HepG2 (cell line): ENCODE measurements around the gene XXYLT1. TPM values are rescaled to one million over a fixed set of nuclear protein-coding genes. Genes with fewer than 3 reads are reported as not detected.

Source experiments
- ASH2L ChIP-seq: fragments of 300-600, 200-600 bp; sonication (generic); IDR thresholded peaks from 2 replicates; pipeline ENCODE4 v1.7.0; 2017; ENCODE audit warnings: low read depth, mild to moderate bottlenecking, moderate library complexity, mixed read lengths, low read length; ENCODE audit not compliant: insufficient read length
- CC2D1A ChIP-seq: sonication (generic); formaldehyde crosslinking; IDR thresholded peaks from 2 replicates; pipeline ENCODE4 v1.8.1; 2023; ENCODE audit warnings: mild to moderate bottlenecking, missing genetic modification reagents
- DNMT3B ChIP-seq: conservative IDR thresholded peaks from 2 replicates; pipeline ENCODE4 v1.6.1; 2016; ENCODE audit warnings: missing biosample characterization, control low read depth
- FOXM1 ChIP-seq: sonication (generic); formaldehyde crosslinking; IDR thresholded peaks from 2 replicates; pipeline ENCODE4 v1.5.0; 2020; ENCODE audit warnings: missing genetic modification reagents
- HMG20B ChIP-seq: conservative IDR thresholded peaks from 2 replicates; pipeline ENCODE4 v1.6.1; 2016; ENCODE audit warnings: missing genetic modification reagents, missing compliant biosample characterization
- IRF1 ChIP-seq: sonication (generic); formaldehyde crosslinking; IDR thresholded peaks from 2 replicates; pipeline ENCODE4 v1.4.0; 2020; ENCODE audit warnings: low read depth, mild to moderate bottlenecking, missing genetic modification reagents
- KMT2A ChIP-seq: sonication (generic); formaldehyde crosslinking; IDR thresholded peaks from 2 replicates; pipeline ENCODE4 v1.4.0; 2020; ENCODE audit warnings: missing genetic modification reagents
- LBX2 ChIP-seq: sonication (generic); formaldehyde crosslinking; IDR thresholded peaks from 2 replicates; pipeline ENCODE4 v1.5.0; 2020; ENCODE audit warnings: missing genetic modification reagents, mild to moderate bottlenecking, borderline replicate concordance
- LRRFIP1 ChIP-seq: sonication (generic); formaldehyde crosslinking; conservative IDR thresholded peaks from 2 replicates; pipeline ENCODE4 v1.4.0; 2020; ENCODE audit warnings: missing genetic modification reagents
- MAX ChIP-seq: IDR thresholded peaks from 2 replicates; pipeline ENCODE4 v1.6.1; 2012; ENCODE audit warnings: inconsistent platforms
- MTERF4 ChIP-seq: sonication (generic); formaldehyde crosslinking; IDR thresholded peaks from 2 replicates; pipeline ENCODE4 v1.8.0; 2023; ENCODE audit warnings: mild to moderate bottlenecking, missing genetic modification reagents
- TAF15 ChIP-seq: fragments of 200-400 bp; formaldehyde crosslinking; IDR thresholded peaks from one replicate; pipeline ENCODE4 v1.6.1; 2018; ENCODE audit warnings: mild to moderate bottlenecking, low read depth, low read length; ENCODE audit not compliant: poor library complexity, severe bottlenecking
- ZIK1 ChIP-seq: sonication (generic); formaldehyde crosslinking; IDR thresholded peaks from 2 replicates; pipeline ENCODE4 v1.5.0; 2020; ENCODE audit warnings: mild to moderate bottlenecking, low read depth, missing genetic modification reagents, borderline replicate concordance
- ZKSCAN1 ChIP-seq: fragments of 150-350 bp; IDR thresholded peaks from 2 replicates; pipeline ENCODE4 v1.6.1; 2014; ENCODE audit warnings: low read length
- ZNF503 ChIP-seq: sonication (generic); formaldehyde crosslinking; IDR thresholded peaks from 2 replicates; pipeline ENCODE4 v1.4.0; 2020; ENCODE audit warnings: missing genetic modification reagents
- ZNF607 ChIP-seq: sonication (generic); formaldehyde crosslinking; IDR thresholded peaks from 2 replicates; pipeline ENCODE4 v1.5.1; 2020; ENCODE audit warnings: missing genetic modification reagents, mild to moderate bottlenecking, borderline replicate concordance
- ZXDC ChIP-seq: sonication (generic); formaldehyde crosslinking; IDR thresholded peaks from 2 replicates; pipeline ENCODE4 v1.5.0; 2020; ENCODE audit warnings: mild to moderate bottlenecking, missing genetic modification reagents
- polyA plus RNA-seq, 8 experiments: library from polyadenylated mRNA; depleted of rRNA in 3 of 8; stranded (reverse) in 7 of 8; unstranded in 1 of 8; fragments of >200 nt; fragmentation: Illumina TruSeq in 4 of 8; extraction: Trizol in 4 of 8; gene quantifications; 2 replicates each; pipeline versions ENCODE4 v1.2.1 to v1.2.3, GENCODE V29; 2011 to 2016; ENCODE audit warnings: low read depth in 4 of 8, missing spikeins in 1 of 8, mixed read lengths in 1 of 8; ENCODE audit not compliant: insufficient read depth in 1 of 8
- total RNA-seq, 5 experiments: library from RNA; depleted of rRNA; stranded (reverse); fragments of >200 nt; fragmentation: Illumina TruSeq; extraction: Trizol; gene quantifications; 2 replicates each; pipeline ENCODE4 v1.2.3, GENCODE V29; 2016; ENCODE audit warnings: low read depth in 1 of 5

XXYLT1 gene
- total and polyA plus RNA-seq, 2 of the 13 experiments (the other 11 are each of a cell fraction or from before 2014, with no cell fraction given): 17.7 to 19.0 TPM

- TF ChIP-seq HMG20B (CRISPR knock-in tag) (0 out of 2 replicates have a peak, but pooled peaks have one; percentile 1), DNMT3B (0 out of 2 replicates have a peak, but pooled peaks have one; percentile 36), LRRFIP1 (CRISPR knock-in tag) (no peak), MTERF4 (0 out of 2 replicates have a peak, but pooled peaks have one; percentile 6), ZIK1 (CRISPR knock-in tag) (peak; percentile 48; the same call in 1 of the 2 replicates), CC2D1A (0 out of 2 replicates have a peak, but pooled peaks have one; percentile 1), ZXDC (peak; percentile 29; the same call in 1 of the 2 replicates), FOXM1 (CRISPR knock-in tag) (no peak), ZNF607 (0 out of 2 replicates have a peak, but pooled peaks have one; percentile 68), ZNF503 (CRISPR knock-in tag) (peak; percentile 13; the same call in 1 of the 2 replicates), ZKSCAN1 (no peak), IRF1 (0 out of 2 replicates have a peak, but pooled peaks have one; percentile 4), KMT2A (CRISPR knock-in tag) (no peak), LBX2 (CRISPR knock-in tag) (peak; percentile 78; the same call in 1 of the 2 replicates), TAF15 (no peak), ASH2L (peak; percentile 2), MAX (no peak)
These were observed 11.8 kb downstream of the XXYLT1 start (continued) for GRCh38 chr3:195259154-195259474.
